Measurements from ENCODE around the gene DOK7.

DOK7 gene

DNA sequence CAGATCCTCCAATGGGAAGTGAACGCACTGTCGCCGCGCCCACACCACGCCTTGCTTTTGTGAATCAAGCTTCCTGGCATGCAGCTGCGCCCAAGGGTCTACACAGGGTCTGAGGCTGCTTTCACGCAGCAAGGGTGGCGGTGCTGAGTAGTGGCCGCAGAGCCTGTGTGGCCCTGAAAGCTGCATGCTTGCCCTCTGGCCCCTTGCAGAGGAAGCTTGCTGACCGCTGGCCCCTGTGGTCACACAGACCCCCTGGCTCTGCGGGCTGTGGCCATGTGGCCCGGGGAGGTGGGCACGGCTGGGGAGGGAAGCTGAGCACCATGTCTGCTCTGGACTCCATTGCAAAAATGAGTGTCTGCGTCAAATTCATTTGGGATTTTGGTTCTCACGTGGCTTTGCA lies 8.8 kb downstream of the DOK7 start:
- no peak for ATAC-seq
- TF ChIP-seq CSDC2 (CRISPR knock-in tag; IDR thresholded peaks at IDR 0.05) (no peak), RARB (CRISPR knock-in tag; IDR thresholded peaks at IDR 0.05) (no peak), ESRRG (CRISPR knock-in tag; IDR thresholded peaks at IDR 0.05) (no peak), ZC3H10 (CRISPR knock-in tag; IDR thresholded peaks at IDR 0.05) (no peak), PPARA (CRISPR knock-in tag; IDR thresholded peaks at IDR 0.05; ENCODE audit: borderline replicate concordance) (no peak), ZNF70 (CRISPR knock-in tag; IDR thresholded peaks at IDR 0.05) (no peak), ZNF565 (CRISPR knock-in tag; conservative IDR thresholded peaks at IDR 0.05; ENCODE audit: low read depth) (no peak), SNAI2 (CRISPR knock-in tag; IDR thresholded peaks at IDR 0.05) (no peak), GLIS3 (CRISPR knock-in tag; IDR thresholded peaks at IDR 0.05) (no peak), ZFP30 (CRISPR knock-in tag; IDR thresholded peaks at IDR 0.05) (no peak), ISL1 (CRISPR knock-in tag; IDR thresholded peaks at IDR 0.05) (no peak), ARNTL (CRISPR knock-in tag; IDR thresholded peaks at IDR 0.05; ENCODE audit: borderline replicate concordance, low read depth) (no peak), ZNF8 (CRISPR knock-in tag; IDR thresholded peaks at IDR 0.05) (no peak), TCF4 (CRISPR knock-in tag; IDR thresholded peaks at IDR 0.05; ENCODE audit: borderline replicate concordance) (no peak), BACH2 (CRISPR knock-in tag; IDR thresholded peaks at IDR 0.05; ENCODE audit: borderline replicate concordance) (no peak), ZFP3 (CRISPR knock-in tag; IDR thresholded peaks at IDR 0.05) (no peak)
- TF ChIP-seq, protein P1, sequence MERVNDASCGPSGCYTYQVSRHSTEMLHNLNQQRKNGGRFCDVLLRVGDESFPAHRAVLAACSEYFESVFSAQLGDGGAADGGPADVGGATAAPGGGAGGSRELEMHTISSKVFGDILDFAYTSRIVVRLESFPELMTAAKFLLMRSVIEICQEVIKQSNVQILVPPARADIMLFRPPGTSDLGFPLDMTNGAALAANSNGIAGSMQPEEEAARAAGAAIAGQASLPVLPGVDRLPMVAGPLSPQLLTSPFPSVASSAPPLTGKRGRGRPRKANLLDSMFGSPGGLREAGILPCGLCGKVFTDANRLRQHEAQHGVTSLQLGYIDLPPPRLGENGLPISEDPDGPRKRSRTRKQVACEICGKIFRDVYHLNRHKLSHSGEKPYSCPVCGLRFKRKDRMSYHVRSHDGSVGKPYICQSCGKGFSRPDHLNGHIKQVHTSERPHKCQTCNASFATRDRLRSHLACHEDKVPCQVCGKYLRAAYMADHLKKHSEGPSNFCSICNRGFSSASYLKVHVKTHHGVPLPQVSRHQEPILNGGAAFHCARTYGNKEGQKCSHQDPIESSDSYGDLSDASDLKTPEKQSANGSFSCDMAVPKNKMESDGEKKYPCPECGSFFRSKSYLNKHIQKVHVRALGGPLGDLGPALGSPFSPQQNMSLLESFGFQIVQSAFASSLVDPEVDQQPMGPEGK (CRISPR knock-in tag; IDR thresholded peaks at IDR 0.05; ENCODE audit: borderline replicate concordance), result no peak
- TF ChIP-seq, protein P2, sequence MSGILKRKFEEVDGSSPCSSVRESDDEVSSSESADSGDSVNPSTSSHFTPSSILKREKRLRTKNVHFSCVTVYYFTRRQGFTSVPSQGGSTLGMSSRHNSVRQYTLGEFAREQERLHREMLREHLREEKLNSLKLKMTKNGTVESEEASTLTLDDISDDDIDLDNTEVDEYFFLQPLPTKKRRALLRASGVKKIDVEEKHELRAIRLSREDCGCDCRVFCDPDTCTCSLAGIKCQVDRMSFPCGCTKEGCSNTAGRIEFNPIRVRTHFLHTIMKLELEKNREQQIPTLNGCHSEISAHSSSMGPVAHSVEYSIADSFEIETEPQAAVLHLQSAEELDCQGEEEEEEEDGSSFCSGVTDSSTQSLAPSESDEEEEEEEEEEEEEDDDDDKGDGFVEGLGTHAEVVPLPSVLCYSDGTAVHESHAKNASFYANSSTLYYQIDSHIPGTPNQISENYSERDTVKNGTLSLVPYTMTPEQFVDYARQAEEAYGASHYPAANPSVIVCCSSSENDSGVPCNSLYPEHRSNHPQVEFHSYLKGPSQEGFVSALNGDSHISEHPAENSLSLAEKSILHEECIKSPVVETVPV (CRISPR knock-in tag; IDR thresholded peaks at IDR 0.05), result no peak
- TF ChIP-seq, protein P3, sequence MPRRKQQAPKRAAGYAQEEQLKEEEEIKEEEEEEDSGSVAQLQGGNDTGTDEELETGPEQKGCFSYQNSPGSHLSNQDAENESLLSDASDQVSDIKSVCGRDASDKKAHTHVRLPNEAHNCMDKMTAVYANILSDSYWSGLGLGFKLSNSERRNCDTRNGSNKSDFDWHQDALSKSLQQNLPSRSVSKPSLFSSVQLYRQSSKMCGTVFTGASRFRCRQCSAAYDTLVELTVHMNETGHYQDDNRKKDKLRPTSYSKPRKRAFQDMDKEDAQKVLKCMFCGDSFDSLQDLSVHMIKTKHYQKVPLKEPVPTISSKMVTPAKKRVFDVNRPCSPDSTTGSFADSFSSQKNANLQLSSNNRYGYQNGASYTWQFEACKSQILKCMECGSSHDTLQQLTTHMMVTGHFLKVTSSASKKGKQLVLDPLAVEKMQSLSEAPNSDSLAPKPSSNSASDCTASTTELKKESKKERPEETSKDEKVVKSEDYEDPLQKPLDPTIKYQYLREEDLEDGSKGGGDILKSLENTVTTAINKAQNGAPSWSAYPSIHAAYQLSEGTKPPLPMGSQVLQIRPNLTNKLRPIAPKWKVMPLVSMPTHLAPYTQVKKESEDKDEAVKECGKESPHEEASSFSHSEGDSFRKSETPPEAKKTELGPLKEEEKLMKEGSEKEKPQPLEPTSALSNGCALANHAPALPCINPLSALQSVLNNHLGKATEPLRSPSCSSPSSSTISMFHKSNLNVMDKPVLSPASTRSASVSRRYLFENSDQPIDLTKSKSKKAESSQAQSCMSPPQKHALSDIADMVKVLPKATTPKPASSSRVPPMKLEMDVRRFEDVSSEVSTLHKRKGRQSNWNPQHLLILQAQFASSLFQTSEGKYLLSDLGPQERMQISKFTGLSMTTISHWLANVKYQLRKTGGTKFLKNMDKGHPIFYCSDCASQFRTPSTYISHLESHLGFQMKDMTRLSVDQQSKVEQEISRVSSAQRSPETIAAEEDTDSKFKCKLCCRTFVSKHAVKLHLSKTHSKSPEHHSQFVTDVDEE (CRISPR knock-in tag; IDR thresholded peaks at IDR 0.05), result no peak
- TF ChIP-seq, protein P4, sequence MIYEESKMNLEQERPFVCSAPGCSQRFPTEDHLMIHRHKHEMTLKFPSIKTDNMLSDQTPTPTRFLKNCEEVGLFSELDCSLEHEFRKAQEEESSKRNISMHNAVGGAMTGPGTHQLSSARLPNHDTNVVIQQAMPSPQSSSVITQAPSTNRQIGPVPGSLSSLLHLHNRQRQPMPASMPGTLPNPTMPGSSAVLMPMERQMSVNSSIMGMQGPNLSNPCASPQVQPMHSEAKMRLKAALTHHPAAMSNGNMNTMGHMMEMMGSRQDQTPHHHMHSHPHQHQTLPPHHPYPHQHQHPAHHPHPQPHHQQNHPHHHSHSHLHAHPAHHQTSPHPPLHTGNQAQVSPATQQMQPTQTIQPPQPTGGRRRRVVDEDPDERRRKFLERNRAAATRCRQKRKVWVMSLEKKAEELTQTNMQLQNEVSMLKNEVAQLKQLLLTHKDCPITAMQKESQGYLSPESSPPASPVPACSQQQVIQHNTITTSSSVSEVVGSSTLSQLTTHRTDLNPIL (CRISPR knock-in tag; IDR thresholded peaks at IDR 0.05; ENCODE audit: low read depth), result no peak

DNA sequence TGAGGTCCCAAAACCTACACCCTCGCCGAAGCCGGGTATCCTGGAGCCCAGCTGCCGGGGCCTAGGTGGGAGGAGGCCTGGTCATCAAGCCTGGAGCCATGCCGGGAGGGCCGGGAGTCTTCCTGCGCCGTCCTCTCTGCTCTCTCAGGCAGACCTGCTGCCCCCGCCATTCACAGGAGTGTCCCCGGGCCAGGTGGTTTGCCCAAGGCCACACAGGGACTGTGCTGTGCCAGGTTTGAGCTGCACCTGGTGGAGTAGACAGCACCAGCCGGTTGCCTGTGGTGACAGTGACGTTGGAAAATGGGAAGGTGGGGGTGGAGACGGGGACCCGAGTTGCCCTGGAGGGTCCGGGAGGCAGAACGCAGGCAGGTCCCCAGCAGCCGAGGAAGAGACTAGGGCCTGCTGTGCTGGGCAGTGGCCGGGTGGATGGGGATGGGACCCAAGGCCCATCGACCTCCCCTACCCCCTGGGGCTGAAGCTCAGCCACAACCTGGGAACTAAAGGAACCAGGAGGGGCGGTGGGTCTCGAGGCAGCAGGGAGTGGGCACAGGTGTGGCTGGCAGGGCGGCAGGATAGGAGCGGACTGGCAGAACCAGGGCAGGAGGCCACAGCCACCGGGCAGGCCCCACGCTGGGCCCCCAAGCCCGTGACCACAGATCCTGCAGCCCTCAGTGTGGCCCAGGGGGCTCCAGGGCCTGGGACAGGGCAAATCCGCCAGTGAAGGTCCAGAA lies 9.5 kb downstream of the DOK7 start:
- no peak for TF ChIP-seq ISL1 (CRISPR knock-in tag; IDR thresholded peaks at IDR 0.05)
- TF ChIP-seq, protein P1 (CRISPR knock-in tag; IDR thresholded peaks at IDR 0.05; ENCODE audit: borderline replicate concordance), result no peak
- no peak for TF ChIP-seq CSDC2 (CRISPR knock-in tag; IDR thresholded peaks at IDR 0.05)
- TF ChIP-seq ZC3H10 (CRISPR knock-in tag; IDR thresholded peaks at IDR 0.05), result no peak
- TF ChIP-seq, protein P5, sequence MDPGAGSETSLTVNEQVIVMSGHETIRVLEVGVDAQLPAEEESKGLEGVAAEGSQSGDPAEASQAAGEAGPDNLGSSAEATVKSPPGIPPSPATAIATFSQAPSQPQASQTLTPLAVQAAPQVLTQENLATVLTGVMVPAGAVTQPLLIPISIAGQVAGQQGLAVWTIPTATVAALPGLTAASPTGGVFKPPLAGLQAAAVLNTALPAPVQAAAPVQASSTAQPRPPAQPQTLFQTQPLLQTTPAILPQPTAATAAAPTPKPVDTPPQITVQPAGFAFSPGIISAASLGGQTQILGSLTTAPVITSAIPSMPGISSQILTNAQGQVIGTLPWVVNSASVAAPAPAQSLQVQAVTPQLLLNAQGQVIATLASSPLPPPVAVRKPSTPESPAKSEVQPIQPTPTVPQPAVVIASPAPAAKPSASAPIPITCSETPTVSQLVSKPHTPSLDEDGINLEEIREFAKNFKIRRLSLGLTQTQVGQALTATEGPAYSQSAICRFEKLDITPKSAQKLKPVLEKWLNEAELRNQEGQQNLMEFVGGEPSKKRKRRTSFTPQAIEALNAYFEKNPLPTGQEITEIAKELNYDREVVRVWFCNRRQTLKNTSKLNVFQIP (CRISPR knock-in tag; IDR thresholded peaks at IDR 0.05; ENCODE audit: borderline replicate concordance, low read depth), result no peak
- no peak for TF ChIP-seq BACH2 (CRISPR knock-in tag; IDR thresholded peaks at IDR 0.05; ENCODE audit: borderline replicate concordance)
- no peak for TF ChIP-seq GLIS3 (CRISPR knock-in tag; IDR thresholded peaks at IDR 0.05)

More for the DNA sequence above, 9.5 kb downstream of the DOK7 start:
- ATAC-seq, result no peak
